HG03108 (cell line): ENCODE data around the gene SUOX.
"Not testable (repeated sequence)": the region's sequence is repeated elsewhere in the genome, so short reads cannot be mapped to it uniquely, and the experiment has no call there.

Source experiments
- ATAC-seq: cut with Tn5 transposase; IDR thresholded peaks from one replicate; pipeline ENCODE4 v1.9.1; 2021; ENCODE audit warnings: moderate library complexity; ENCODE audit not compliant: unreplicated experiment

SUOX gene

GRCh38 chr12:56017181-56017580, 20.1 kb downstream of the SUOX start:
- ATAC-seq = no peak

- ATAC-seq = no peak
These were observed 21.3 kb downstream of the SUOX start for GRCh38 chr12:56018356-56018755.

- ATAC-seq = no peak
These were observed 23.5 kb downstream of the SUOX start, which contains the start of gene IKZF4 for GRCh38 chr12:56020423-56021184. IKZF4 (plus strand) TSS chr12:56021043; CDS start chr12:56021494, 451 bp downstream.

DNA sequence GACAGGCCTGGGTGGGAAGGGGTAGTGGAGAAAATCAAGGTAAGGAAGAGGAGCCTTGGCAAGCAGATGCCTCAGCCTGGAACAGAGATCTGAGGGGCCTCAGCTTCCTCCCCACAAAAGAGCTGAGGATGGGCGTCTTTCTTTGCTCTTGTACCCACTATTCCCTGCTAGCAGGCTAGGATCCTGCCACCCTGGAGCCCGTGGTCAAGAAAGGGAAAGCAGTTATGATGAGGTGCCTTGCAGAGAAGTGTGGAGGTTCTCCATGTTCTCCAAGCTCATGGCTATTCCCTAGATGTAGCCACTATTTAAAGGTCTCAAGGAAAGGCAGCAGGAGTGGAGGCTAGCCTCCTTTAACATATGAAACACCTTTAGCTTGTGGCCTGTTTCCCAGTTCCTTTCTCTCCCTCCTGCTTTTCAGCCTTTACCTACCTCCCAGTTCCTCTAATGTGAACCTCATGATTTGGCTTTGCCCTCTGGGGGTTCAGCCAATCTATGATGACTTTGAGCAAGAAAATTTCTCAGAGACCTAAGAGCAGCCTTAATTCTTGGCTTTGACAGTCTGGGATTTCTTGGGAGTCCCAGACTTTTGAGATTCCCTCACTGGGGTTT, 24.9 kb downstream of the SUOX start:
- ATAC-seq = no peak

DNA sequence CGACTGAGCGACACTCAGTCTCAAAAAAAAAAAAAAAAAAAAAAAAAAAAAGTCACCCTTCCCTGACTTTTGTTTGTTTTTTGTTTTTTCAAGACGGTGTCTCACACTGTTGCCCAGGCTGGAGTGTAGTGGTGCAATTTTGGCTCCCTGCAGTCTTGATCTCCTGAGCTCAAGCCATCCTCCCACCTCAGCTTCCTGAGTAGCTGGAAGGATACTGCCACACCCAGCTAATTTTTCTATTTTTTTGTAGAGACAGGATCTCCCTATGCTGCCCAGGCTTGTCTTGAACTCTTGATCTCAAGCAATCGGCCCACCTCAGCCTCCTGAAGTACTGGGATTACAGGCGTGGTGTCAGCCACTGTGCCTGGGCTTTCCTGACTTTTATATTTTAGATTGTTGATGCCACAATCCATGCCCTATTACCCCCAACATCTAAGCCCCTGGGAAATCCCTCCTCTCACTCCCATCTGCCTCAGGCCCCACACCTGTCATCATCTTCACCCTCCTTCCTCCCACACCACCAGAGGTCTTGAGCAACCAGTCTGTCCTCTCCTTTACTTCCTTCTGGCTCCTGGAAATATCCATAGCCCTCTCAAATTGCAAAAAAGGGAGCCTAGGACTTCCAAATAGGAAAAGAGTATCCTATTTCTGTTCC, 31.6 kb downstream of the SUOX start:
- ATAC-seq = no peak

- ATAC-seq = no peak
These were observed 32.1 kb downstream of the SUOX start for GRCh38 chr12:56029166-56029519.

DNA sequence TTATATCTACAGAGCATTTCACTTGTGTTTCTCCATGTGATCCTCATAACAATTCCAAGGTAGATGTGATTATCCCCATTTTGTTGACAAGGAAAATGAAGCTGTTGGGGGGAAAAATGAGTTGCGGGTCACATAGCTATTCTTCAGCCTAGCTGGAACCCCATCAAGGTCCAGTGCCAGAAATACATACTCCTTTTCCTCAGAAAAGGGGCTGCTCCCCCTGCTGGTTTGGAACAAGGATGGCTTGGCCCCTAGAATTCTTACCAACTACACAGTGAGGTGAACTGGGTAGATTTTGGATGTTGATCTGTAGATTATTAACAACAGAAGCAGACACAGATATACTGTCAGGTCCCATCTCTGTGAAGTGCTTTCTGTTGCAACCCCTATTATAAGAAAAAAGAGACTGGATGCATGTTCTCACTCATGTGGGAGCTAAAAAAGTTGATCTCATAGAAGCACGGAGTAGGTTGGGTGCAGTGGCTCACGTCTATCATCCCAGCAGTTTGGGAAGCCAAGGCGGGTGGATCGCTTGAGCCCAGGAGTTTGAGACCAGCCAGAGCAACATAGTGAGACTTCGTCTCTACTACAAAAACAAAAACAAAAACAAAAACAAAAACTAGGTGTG, 32.7 kb downstream of the SUOX start:
- ATAC-seq = no peak

- no peak for ATAC-seq
These were observed 34.9 kb downstream of the SUOX start for GRCh38 chr12:56031987-56032386.

DNA sequence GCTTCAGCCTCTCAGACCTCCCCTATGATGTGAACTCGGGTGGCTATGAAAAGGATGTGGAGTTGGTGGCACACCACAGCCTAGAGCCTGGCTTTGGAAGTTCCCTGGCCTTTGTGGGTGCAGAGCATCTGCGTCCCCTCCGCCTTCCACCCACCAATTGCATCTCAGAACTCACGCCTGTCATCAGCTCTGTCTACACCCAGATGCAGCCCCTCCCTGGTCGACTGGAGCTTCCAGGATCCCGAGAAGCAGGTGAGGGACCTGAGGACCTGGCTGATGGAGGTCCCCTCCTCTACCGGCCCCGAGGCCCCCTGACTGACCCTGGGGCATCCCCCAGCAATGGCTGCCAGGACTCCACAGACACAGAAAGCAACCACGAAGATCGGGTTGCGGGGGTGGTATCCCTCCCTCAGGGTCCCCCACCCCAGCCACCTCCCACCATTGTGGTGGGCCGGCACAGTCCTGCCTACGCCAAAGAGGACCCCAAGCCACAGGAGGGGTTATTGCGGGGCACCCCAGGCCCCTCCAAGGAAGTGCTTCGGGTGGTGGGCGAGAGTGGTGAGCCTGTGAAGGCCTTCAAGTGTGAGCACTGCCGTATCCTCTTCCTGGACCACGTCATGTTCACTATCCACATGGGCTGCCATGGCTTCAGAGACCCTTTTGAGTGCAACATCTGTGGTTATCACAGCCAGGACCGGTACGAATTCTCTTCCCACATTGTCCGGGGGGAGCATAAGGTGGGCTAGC, 37.7 kb downstream of the SUOX start:
- ATAC-seq = no peak

DNA sequence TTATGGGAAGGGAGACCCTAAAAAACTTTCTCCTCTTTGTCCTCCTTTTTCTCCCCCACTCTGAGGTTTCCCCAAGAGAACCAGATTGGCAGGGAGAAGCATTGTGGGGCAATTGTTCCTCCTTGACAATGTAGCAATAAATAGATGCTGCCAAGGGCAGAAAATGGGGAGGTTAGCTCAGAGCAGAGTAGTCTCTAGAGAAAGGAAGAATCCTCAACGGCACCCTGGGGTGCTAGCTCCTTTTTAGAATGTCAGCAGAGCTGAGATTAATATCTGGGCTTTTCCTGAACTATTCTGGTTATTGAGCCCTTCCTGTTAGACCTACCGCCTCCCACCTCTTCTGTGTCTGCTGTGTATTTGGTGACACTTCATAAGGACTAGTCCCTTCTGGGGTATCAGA, 40.1 kb downstream of the SUOX start:
- no peak for ATAC-seq

GRCh38 chr12:56038022-56038655, 41.1 kb downstream of the SUOX start:
- ATAC-seq = no peak

DNA sequence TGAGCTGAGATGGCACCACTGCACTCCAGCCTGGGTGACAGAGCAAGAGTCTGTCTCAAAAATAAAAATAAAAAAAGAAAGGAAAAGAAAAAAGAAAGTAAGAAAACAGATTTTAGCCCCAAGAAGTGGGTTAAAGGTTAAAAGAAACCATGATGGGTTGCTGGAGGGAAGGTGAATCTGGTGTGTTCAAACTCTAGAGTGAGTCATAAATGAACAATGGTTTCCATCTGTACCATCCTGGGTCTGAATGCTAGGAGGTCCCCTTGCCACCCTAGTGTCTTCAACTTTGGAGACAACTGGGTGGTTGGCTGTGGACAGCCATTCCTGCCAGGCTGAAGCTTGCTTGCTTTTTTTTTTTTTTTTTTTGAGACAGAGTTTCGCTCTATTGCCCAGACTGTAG, 43.1 kb downstream of the SUOX start:
- no peak for ATAC-seq

DNA sequence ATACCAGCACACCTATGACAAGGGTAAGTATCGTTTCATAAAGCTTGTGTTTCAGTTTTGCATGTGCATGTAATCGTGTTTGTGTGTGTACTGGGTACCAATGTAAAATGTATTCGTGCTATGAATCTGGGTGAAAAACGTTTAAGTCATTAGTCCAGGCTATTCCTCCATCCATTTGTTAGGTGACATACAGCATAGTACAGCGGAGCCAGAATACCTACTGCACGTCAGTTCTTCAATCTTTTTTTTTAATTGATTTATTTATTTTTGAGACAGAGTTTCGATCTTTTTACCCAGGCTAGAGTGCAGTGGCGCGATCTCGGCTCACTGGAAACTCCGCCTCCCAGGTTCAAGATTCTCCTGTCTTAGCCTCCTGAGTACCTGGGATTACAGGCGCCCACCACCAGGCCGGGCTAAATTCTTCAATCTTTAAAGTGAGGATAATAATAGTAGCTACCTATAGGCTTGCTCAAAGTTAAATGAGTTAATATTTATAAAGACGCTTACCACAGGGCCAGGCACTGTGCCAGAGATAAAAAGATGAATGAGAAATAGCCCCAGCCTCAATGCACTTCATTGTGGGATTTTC, 44.0 kb downstream of the SUOX start:
- ATAC-seq = no peak

DNA sequence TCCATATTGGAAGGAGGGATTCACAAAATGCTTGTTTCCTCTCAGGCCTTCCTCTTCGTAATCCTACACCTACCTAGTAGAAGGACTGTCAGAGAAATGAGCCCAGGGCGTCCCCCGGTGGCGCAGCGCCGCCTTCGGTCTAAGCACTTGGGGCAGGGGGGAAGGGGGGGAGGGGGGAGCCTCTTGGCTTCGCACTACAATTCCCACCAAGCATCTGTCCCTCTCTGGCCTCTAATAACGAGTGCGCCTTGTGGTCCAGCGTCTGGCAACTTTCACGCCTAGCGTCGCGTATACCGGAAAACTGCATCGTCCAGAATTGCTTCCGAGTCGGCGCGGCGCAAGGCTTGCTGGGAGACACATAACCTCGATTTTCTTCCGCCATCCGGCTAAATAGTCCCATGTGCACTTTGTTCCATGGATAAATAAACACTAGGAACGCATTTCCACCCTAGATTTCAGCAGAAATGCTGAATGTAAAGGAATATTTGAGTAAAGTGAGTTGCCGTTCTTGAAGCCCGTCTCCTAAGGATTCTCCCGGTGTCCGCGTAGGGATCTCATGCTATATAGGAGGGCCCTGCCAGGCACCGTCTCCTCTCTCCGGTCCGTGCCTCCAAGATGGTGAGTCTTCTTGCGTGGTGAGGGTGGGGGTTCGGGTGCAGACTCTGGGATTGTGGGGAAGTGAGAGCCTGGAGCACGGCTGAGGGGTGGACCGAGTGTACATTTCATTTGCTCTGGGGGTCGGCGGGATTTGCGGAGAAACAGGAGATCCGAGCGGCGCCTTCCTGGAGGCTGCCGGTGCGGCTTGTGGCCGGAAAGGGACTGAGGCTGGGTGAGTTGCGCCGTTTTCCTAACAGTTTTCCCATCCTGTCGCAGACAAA, 44.7 kb downstream of the SUOX start, which contains the start of gene RPS26:
RPS26 (plus strand) TSS at position 367 of the 878 bp plus-strand sequence; CDS start at position 616, 249 bp downstream.
- peak; percentile 95 for ATAC-seq

DNA sequence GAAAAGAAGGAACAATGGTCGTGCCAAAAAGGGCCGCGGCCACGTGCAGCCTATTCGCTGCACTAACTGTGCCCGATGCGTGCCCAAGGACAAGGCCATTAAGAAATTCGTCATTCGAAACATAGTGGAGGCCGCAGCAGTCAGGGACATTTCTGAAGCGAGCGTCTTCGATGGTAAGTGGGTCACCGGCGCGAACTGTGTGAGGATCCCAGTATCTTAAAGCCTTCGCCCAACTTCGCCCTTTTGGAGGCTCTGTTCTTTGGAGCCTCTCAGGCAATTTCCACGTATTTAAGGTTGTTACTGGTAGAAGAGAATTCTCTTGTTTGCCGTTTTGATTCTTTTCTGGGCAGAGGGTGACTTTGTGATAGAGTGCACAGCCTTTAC, 45.3 kb downstream of the SUOX start:
- ATAC-seq = not testable (repeated sequence)

- no peak for ATAC-seq
These were observed 45.8 kb downstream of the SUOX start for GRCh38 chr12:56042843-56043242.

DNA sequence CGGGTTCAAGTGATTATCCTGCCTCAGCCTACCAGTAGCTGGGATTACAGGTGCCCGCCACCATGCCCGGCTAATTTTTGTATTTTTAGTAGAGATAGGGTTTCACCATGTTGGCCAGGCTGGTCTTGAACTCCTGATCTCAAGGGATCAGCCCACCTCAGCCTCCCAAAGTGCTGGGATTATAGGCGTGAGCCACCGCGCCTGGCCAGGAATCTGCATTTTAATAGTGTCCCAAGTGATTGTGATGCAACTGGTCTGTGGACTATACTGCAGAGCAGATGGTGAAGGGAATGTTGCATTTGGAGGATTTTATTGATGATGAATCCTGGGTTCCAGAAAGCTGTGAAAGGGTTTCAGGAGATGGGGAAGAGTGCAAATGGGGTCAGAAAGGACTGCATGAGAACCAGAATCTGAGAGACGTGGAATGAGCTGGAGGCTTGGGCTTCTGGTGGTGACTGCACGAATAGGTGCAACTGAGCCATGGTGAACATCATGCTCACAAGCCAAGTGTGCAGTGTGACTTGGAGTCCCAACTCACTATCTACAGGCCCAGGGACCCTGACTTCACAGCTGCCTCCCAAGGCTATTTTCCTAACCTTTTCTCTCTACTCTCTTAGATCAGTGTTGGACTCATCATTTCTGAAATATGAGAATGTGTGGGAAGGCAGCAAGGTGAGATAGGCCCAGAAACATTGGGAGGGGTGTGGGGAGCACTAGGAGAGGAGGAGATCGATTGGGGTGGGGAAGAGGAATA, 49.1 kb downstream of the SUOX start:
- no peak for ATAC-seq

DNA sequence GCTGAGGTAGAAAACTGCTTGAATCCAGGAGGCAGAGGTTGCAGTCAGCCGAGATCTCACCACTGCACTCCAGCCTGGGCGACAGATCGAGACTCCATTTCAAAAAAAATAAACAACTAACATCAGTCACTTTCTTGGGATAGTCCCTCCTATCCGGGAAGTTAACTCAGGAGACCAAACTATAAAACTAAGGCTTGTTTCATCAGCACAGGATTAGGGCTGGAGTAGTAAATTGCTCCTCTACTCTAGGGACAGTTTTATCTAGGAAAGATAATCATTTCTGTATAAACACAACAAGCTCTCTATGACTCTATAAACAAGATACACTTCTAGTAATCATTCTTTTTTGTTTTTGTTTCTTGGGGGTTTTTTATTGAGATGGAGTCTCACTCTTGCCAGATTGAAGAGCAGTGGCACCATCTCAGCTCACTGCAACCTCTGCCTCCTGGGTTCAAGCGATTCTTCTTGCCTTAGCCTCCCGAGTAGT, 56.4 kb downstream of the SUOX start:
- ATAC-seq = no peak
